OCI-LY7 (cell line): ENCODE measurements around the gene OR1S2. TPM values are rescaled to one million over a fixed set of nuclear protein-coding genes. Genes with fewer than 3 reads are reported as not detected.

Experiments
- total RNA-seq, 2 experiments: library from RNA; depleted of rRNA in 1 of 2; stranded (reverse); fragments of >200 nt in 1 of 2; shearing (Covaris generic) in 1 of 2; gene quantifications; 2 replicates each; pipeline ENCODE4 v1.2.3, GENCODE V29; 2014 to 2022

The OR1S2 gene
- total RNA-seq, 2 experiments from 2014 or later: not detected

Other genes with a start within 250 kb of the OR1S2 start
- gene OR9Q1, start 180.3 kb downstream of the OR1S2 start, total RNA-seq (2014; rRNA removed; shearing (Covaris generic)): not detected in 2 replicates
- not detected in 2 replicates for gene OR9Q1, start 180.3 kb downstream of the OR1S2 start, total RNA-seq (2022)
- not detected in 2 replicates for gene OR6Q1, start 173.2 kb downstream of the OR1S2 start, total RNA-seq (2014; rRNA removed; shearing (Covaris generic))
- not detected in 2 replicates for gene OR6Q1, start 173.2 kb downstream of the OR1S2 start, total RNA-seq (2022)
- not detected in 2 replicates for gene OR9I1, start 78.6 kb downstream of the OR1S2 start, total RNA-seq (2014; rRNA removed; shearing (Covaris generic))
- not detected in 2 replicates for gene OR9I1, start 78.6 kb downstream of the OR1S2 start, total RNA-seq (2022)
- gene OR9Q2, start 15.1 kb downstream of the OR1S2 start, total RNA-seq (2014; rRNA removed; shearing (Covaris generic)): not detected in 2 replicates
- not detected in 2 replicates for gene OR9Q2, start 15.1 kb downstream of the OR1S2 start, total RNA-seq (2022)
- not detected in 2 replicates for gene OR1S1, start 8.6 kb upstream of the OR1S2 start, total RNA-seq (2014; rRNA removed; shearing (Covaris generic))
- not detected in 2 replicates for gene OR1S1, start 8.6 kb upstream of the OR1S2 start, total RNA-seq (2022)
- gene OR10Q1, start 24.8 kb upstream of the OR1S2 start, total RNA-seq (2014; rRNA removed; shearing (Covaris generic)): not detected in 2 replicates
- gene OR10Q1, start 24.8 kb upstream of the OR1S2 start, total RNA-seq (2022): not detected in 2 replicates
- gene OR10W1, start 64.1 kb upstream of the OR1S2 start, total RNA-seq (2014; rRNA removed; shearing (Covaris generic)): not detected in 2 replicates
- gene OR10W1, start 64.1 kb upstream of the OR1S2 start, total RNA-seq (2022): not detected in 2 replicates
- gene OR5B17, start 154.9 kb upstream of the OR1S2 start, total RNA-seq (2014; rRNA removed; shearing (Covaris generic)): not detected in 2 replicates
- gene OR5B17, start 154.9 kb upstream of the OR1S2 start, total RNA-seq (2022): not detected in 2 replicates
- gene OR5B3, start 202.7 kb upstream of the OR1S2 start, total RNA-seq (2014; rRNA removed; shearing (Covaris generic)): not detected in 2 replicates
- gene OR5B3, start 202.7 kb upstream of the OR1S2 start, total RNA-seq (2022): not detected in 2 replicates
- not detected in 2 replicates for gene OR5B2, start 224.0 kb upstream of the OR1S2 start, total RNA-seq (2014; rRNA removed; shearing (Covaris generic))
- gene OR5B2, start 224.0 kb upstream of the OR1S2 start, total RNA-seq (2022): not detected in 2 replicates
- not detected in 2 replicates for gene OR5B12, start 238.1 kb upstream of the OR1S2 start, total RNA-seq (2014; rRNA removed; shearing (Covaris generic))
- not detected in 2 replicates for gene OR5B12, start 238.1 kb upstream of the OR1S2 start, total RNA-seq (2022)